Fibroblast of lung (primary cell): ENCODE measurements around the gene NR1D2. TPM values are rescaled to one million over a fixed set of nuclear protein-coding genes. Genes with fewer than 3 reads are reported as not detected.

Experiments used
- DNase-seq, 2 donors: peaks; one replicate each; pipeline versions ENCODE4 v3.0.0 to v3.0.0-alpha.2; 2010; ENCODE audit warnings: low read depth in 2 of 2
- H2AFZ ChIP-seq: 2 replicates; pipeline ENCODE4 v1.5.1; 2012; ENCODE audit warnings: low read length, control low read depth, inconsistent platforms
- H3K27ac ChIP-seq: 2 replicates; pipeline ENCODE4 v1.5.1; 2011; ENCODE audit warnings: low read length, control low read depth; ENCODE audit not compliant: insufficient read depth
- H3K27me3 ChIP-seq: 2 replicates; pipeline ENCODE4 v1.5.1; 2011; ENCODE audit warnings: mild to moderate bottlenecking, low read length; ENCODE audit not compliant: control insufficient read depth, insufficient read depth
- H3K36me3 ChIP-seq: 2 replicates; pipeline ENCODE4 v1.5.1; 2011; ENCODE audit warnings: low read length; ENCODE audit not compliant: control insufficient read depth, insufficient read depth
- H3K4me1 ChIP-seq: 2 replicates; pipeline ENCODE4 v1.5.1; 2011; ENCODE audit warnings: low read length; ENCODE audit not compliant: control insufficient read depth, insufficient read depth; ENCODE audit errors: extremely low read depth
- H3K4me2 ChIP-seq: 2 replicates; pipeline ENCODE4 v1.5.1; 2011; ENCODE audit warnings: low read length, control low read depth; ENCODE audit not compliant: insufficient read depth; ENCODE audit errors: extremely low read depth
- H3K4me3 ChIP-seq, 4 experiments: fragments of 200-600 bp in 1 of 4; sonication (generic) in 1 of 4; replicated peaks in 1 of 4; 2 replicates each; pipeline ENCODE4 v1.5.1; 2011 to 2016; ENCODE audit warnings: low read length in 4 of 4, low read depth in 3 of 4, mild to moderate bottlenecking in 3 of 4, control low read depth in 2 of 4, inconsistent platforms in 1 of 4, mixed read lengths in 1 of 4; ENCODE audit not compliant: insufficient read depth in 1 of 4; ENCODE audit errors: control extremely low read depth in 1 of 4
- H3K79me2 ChIP-seq: 2 replicates; pipeline ENCODE4 v1.5.1; 2012; ENCODE audit warnings: mild to moderate bottlenecking, low read length, inconsistent platforms; ENCODE audit not compliant: control insufficient read depth, insufficient read depth
- H3K9ac ChIP-seq: 2 replicates; pipeline ENCODE4 v1.5.1; 2011; ENCODE audit warnings: mild to moderate bottlenecking, low read length, control low read depth; ENCODE audit not compliant: insufficient read depth
- H3K9me3 ChIP-seq: 2 replicates; pipeline ENCODE4 v1.5.1; 2012; ENCODE audit warnings: low read depth, low read length; ENCODE audit not compliant: control insufficient read depth, insufficient read depth
- H4K20me1 ChIP-seq: 2 replicates; pipeline ENCODE4 v1.5.1; 2011; ENCODE audit warnings: low read length; ENCODE audit not compliant: control insufficient read depth, insufficient read depth; ENCODE audit errors: extremely low read depth
- EZH2 ChIP-seq: IDR thresholded peaks from 2 replicates; pipeline ENCODE4 v1.5.1; 2012; ENCODE audit warnings: low read length, control low read depth, mild to moderate bottlenecking; ENCODE audit errors: missing control alignments
- polyA plus RNA-seq, 2 donors: library from polyadenylated mRNA; depleted of rRNA in 1 of 2; stranded (reverse) in 1 of 2; unstranded in 1 of 2; fragments of >200 nt; gene quantifications; 2 replicates each; pipeline ENCODE4 v1.2.1, GENCODE V29; 2011 to 2012; ENCODE audit warnings: missing spikeins in 1 of 2
- total RNA-seq: library from RNA; depleted of rRNA; stranded (reverse); fragments of >200 nt; gene quantifications from 2 replicates; pipeline ENCODE4 v1.2.1, GENCODE V29; 2014
- TF ChIP-seq, protein P1 (sequence below), 2 donors: IDR thresholded peaks in 1 of 2; conservative IDR thresholded peaks in 1 of 2; 1 replicate in 1 of 2; 2 replicates in 1 of 2; pipeline ENCODE4 v1.5.1; 2011 to 2012; ENCODE audit warnings: low read length in 2 of 2, control low read depth in 1 of 2, inconsistent platforms in 1 of 2, low read depth in 1 of 2, mild to moderate bottlenecking in 1 of 2

NR1D2 gene
- total and polyA plus RNA-seq, 2 donors (not counting 1 experiment from before 2014, with no cell fraction given) = 41.5 to 85.2 TPM

DNA sequence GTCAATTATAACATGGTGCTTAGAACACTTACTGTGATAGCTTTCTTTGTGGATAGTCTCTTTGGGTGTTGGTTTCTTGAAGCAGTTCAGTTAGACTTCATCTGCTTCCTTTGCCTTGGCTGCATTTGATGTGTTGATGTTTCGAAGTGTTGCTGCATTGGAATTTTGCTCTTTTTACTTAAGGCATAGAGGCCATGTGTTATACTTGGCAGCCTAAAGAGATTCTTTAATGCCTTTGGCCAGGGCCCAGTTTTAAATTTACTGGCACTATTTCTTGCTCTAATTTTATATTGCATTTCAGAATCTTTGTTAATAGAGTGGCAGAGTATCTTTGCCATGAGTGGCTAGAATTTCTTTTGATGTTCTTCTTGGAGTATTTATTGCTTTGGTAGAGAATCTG is 21.2 kb downstream of the NR1D2 start:
- DNase-seq = peak; percentile 32 to 89

DNA sequence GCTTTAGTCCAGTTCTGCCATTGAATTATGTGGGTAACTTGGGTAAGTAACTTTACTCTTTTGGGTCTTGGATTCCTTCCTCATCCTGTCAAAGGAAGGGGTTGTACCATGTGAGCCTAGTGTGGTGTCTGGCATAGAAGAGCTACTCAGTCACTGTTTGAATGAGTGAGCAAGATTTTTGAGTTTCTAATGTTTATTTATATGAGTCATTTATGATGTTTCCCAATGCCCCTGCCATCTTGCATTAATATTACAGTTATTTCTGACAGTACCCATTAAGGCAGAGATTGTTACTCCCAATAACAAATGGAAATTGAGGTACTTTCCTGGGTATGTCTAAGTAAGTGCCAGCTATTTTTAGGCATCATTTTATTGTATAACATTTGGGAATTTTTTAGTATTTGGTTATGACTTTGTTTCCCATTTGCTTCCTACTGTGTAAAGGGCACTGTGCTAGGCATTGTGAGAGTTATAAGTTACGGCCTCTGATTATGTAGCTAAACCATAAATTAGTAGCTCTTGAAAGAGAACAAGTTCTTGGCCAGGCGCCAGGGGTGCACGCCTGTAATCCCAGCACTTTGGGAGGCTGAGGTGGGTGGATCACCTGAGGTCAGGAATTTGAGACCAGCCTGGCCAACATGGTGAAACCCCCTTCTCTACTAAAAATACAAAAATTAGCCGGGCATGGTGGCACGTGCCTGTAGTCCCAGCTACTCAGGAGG is 23.5 kb downstream of the NR1D2 start:
- no peak overlapping the region for H3K4me2 ChIP-seq
- TF ChIP-seq, protein P1, sequence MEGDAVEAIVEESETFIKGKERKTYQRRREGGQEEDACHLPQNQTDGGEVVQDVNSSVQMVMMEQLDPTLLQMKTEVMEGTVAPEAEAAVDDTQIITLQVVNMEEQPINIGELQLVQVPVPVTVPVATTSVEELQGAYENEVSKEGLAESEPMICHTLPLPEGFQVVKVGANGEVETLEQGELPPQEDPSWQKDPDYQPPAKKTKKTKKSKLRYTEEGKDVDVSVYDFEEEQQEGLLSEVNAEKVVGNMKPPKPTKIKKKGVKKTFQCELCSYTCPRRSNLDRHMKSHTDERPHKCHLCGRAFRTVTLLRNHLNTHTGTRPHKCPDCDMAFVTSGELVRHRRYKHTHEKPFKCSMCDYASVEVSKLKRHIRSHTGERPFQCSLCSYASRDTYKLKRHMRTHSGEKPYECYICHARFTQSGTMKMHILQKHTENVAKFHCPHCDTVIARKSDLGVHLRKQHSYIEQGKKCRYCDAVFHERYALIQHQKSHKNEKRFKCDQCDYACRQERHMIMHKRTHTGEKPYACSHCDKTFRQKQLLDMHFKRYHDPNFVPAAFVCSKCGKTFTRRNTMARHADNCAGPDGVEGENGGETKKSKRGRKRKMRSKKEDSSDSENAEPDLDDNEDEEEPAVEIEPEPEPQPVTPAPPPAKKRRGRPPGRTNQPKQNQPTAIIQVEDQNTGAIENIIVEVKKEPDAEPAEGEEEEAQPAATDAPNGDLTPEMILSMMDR (conservative IDR thresholded peaks at IDR 0.05 in 1 of 2, IDR thresholded peaks at IDR 0.05 in 1 of 2; ENCODE audit: low read depth in 1 of 2, low read length in 2 of 2) = no peak
- no peak for TF ChIP-seq EZH2
- H3K4me3 ChIP-seq = no peak overlapping the region
- H3K36me3 ChIP-seq = no peaks in the 10 kb centered on the region
- DNase-seq = peak; percentile 23 to 56
- H3K4me1 ChIP-seq = peaks cover 7% of the 10 kb centered on the region
- no peak overlapping the region for H3K9ac ChIP-seq
- peak overlapping the region; percentile 18 for H3K27ac ChIP-seq
- no peaks in the 10 kb centered on the region for H3K27me3 ChIP-seq
- no peaks in the 10 kb centered on the region for H3K9me3 ChIP-seq
- H4K20me1 ChIP-seq = no peaks in the 10 kb centered on the region
- H2AFZ ChIP-seq = no peak overlapping the region
- H3K79me2 ChIP-seq = peaks cover 6% of the 10 kb centered on the region

More for the DNA sequence above, 21.2 kb downstream of the NR1D2 start:
- Histone ChIP-seq H3K36me3 (peaks cover 3% of the 10 kb centered on the region), H3K4me1 (peaks cover 7% of the 10 kb centered on the region), H2AFZ (no peak overlapping the region), H3K9ac (no peak overlapping the region), H3K9me3 (no peaks in the 10 kb centered on the region), H3K4me2 (no peak overlapping the region), H3K27ac (no peak overlapping the region), H4K20me1 (no peaks in the 10 kb centered on the region), H3K79me2 (peaks cover 6% of the 10 kb centered on the region), H3K27me3 (no peaks in the 10 kb centered on the region), H3K4me3 (no peak overlapping the region)
- no peak for TF ChIP-seq EZH2
- TF ChIP-seq, protein P1 (conservative IDR thresholded peaks at IDR 0.05 in 1 of 2, IDR thresholded peaks at IDR 0.05 in 1 of 2; ENCODE audit: low read depth in 1 of 2, low read length in 2 of 2) = no peak

DNA sequence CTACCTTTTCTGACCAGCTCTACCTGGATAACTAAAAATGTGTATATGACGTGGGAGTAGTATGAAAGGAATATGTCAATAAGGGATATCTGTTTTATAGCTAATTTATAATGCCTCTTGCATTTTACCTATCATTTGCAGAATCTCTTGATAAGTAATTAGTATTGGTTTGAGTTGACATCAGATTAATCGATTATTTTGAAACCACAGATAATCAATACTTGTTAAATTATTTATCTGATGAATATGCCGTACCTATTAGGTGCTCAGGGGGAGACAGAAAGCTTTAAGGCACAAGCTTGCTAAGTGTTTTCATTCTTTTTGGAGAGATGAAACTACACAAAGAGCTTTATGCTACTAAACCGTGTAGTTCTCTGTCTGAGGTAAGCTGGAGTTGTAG is 24.3 kb downstream of the NR1D2 start:
- Histone ChIP-seq H3K9ac (no peak overlapping the region), H3K79me2 (peaks cover 6% of the 10 kb centered on the region), H3K4me3 (no peak overlapping the region), H2AFZ (no peak overlapping the region), H3K4me1 (peaks cover 5% of the 10 kb centered on the region), H3K27me3 (no peaks in the 10 kb centered on the region), H3K27ac (no peak overlapping the region), H3K36me3 (no peaks in the 10 kb centered on the region), H3K4me2 (no peak overlapping the region), H4K20me1 (no peaks in the 10 kb centered on the region), H3K9me3 (no peaks in the 10 kb centered on the region)
- TF ChIP-seq, protein P1 (conservative IDR thresholded peaks at IDR 0.05 in 1 of 2, IDR thresholded peaks at IDR 0.05 in 1 of 2; ENCODE audit: low read depth in 1 of 2, low read length in 2 of 2) = no peak
- TF ChIP-seq EZH2 = no peak
- DNase-seq = no peak
